Naive thymus-derived CD8-positive, alpha-beta T cell (primary cell): Measurements from ENCODE around the gene PHIP. TPM values are rescaled to one million over a fixed set of nuclear protein-coding genes. Genes with fewer than 3 reads are reported as not detected.
"Not testable (repeated sequence)": the region's sequence is repeated elsewhere in the genome, so short reads cannot be mapped to it uniquely, and the experiment has no call there.

ENCODE experiments used
- ATAC-seq, 2 donors: fragments of 150-1000 bp; cut with Tn5 transposase in 1 of 2; sonication (Bioruptor Pico), chemical (Tn5 transposase) in 1 of 2; 1 replicate in 1 of 2; 2 replicates in 1 of 2; pipeline ENCODE4 v1.10.0; 2021; ENCODE audit warnings: mild to moderate bottlenecking in 2 of 2, moderate library complexity in 2 of 2
- POLR2A ChIA-PET: fragments of 350-600 bp; sonication (Branson Sonifier 250); formaldehyde crosslinking; loops from one replicate; lab custom pipeline; 2021; ENCODE audit warnings: antibody characterized with exemption; lab: Charles Lee
- DNase-seq, 10 donors: peaks; one replicate each; pipeline versions ENCODE4 v3.0.0 to v3.0.0-alpha.2; 2020 to 2022
- H3K27ac Mint-ChIP-seq, 10 donors: one replicate each; pipeline ENCODE4 v1.8.0; 2020 to 2022; ENCODE audit warnings: mild to moderate bottlenecking in 10 of 10, mixed read lengths in 10 of 10, moderate library complexity in 4 of 10, inconsistent platforms in 1 of 10
- H3K27me3 Mint-ChIP-seq, 5 donors: one replicate each; pipeline ENCODE4 v1.8.0; 2021 to 2022; ENCODE audit warnings: mixed read lengths in 5 of 5
- H3K36me3 Mint-ChIP-seq, 3 donors: one replicate each; pipeline ENCODE4 v1.8.0; 2020 to 2022; ENCODE audit warnings: mixed read lengths in 3 of 3, mild to moderate bottlenecking in 2 of 3, inconsistent platforms in 1 of 3
- H3K4me1 Mint-ChIP-seq, 4 donors: one replicate each; pipeline ENCODE4 v1.8.0; 2021 to 2022; ENCODE audit warnings: mixed read lengths in 4 of 4
- H3K4me3 Mint-ChIP-seq, 10 donors: one replicate each; pipeline ENCODE4 v1.8.0; 2020 to 2022; ENCODE audit warnings: mild to moderate bottlenecking in 10 of 10, mixed read lengths in 10 of 10, moderate library complexity in 6 of 10, inconsistent platforms in 1 of 10
- H3K9me3 Mint-ChIP-seq, 9 donors: one replicate each; pipeline ENCODE4 v1.8.0; 2020 to 2022; ENCODE audit warnings: mixed read lengths in 9 of 9, mild to moderate bottlenecking in 3 of 9, inconsistent platforms in 1 of 9, moderate library complexity in 1 of 9
- polyA plus RNA-seq, 3 donors: library from polyadenylated mRNA; unstranded; fragments of 300-500 nt; fragmentation: Illumina TruSeq; gene quantifications; one replicate each; pipeline ENCODE4 v1.2.3, GENCODE V29; 2021
- total RNA-seq, 8 experiments: library from RNA in 2 of 8; stranded (reverse) in 2 of 8; gene quantifications; one replicate each; pipeline ENCODE4 v1.2.3 and lab custom pipeline; 2021 to 2026

PHIP gene
- total RNA-seq, result 10 to 100 TPM; 45.6 to 46.8 TPM
- 10 to 100 TPM in 1 of 3 donors, 1 to 10 TPM in 2; 8.6 to 11.9 (median 9.0) TPM for polyA plus RNA-seq
- total RNA-seq (lab: John Stamatoyannopoulos, UW), result 80.6 to 259 (median 170) reads per million in 6 experiments

DNA sequence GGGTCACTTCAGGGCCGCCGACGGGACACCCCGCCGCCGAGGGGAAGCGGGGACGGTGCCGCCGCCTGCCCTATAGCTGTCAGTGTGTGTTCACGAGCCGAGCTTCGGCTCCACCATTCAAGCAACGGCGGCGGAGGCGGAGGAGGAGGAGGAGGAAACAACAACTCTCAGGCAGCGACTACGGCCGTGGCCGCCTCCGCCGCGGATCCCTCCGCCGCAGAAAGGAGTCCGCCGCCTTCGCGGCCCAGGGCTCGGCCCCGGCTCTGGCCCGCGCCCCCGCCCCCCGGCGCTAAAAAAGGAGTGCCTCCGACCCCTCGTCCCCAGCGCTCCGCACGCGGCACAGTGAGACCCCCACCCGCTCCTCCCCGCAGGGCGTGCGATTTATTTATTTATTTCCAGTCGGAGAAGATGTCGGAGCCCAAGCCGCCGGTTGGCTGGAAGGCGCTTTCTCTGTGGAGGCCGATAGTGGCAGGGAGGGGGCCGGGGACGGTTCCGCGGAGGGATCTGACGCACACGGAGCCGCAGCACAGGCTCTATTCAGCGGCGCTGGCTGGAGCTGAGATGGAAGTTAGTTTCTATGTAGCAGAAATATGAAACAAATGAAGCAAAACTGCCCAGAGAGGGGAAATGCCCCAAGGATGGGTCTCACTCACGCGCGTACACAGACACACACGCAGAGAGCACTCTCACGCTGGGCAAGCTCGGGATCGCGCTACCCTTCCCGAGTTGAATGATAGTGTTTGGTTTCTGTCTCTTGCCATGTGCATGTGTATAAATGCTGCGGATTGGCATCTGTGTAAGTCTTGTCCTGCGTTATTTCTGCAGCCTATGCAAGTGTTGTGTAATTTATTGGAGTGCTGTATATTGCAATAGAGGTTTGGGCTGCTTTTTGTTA is at the start of gene PHIP:
PHIP (minus strand) TSS at position 180 of the 895 bp plus-strand sequence. CDS start 186 bp downstream, outside the sequence.
- H3K9me3 Mint-ChIP-seq, result no peaks in the 10 kb centered on the region
- H3K36me3 Mint-ChIP-seq, result peaks cover 0 to 3% (median 0%) of the 10 kb centered on the region in 3 donors
- ATAC-seq (peak; percentile 79 to 84), DNase-seq (peak; percentile 85 to 99 (median 92))
- POLR2A ChIA-PET, result interaction anchor here (0.8 to 4.3 kb wide), 15 partner anchors 12 to 588 kb away, joined by 3 to 17 read pairs (median 5); partner anchors contain the start of genes HMGN3, IRAK1BP1 and LCA5
- peaks cover 6 to 22% (median 11%) of the 10 kb centered on the region in 5 donors for H3K27me3 Mint-ChIP-seq
- peaks cover 9 to 49% (median 27%) of the 10 kb centered on the region in 4 donors for H3K4me1 Mint-ChIP-seq
- peak within 1 kb of the TSS; percentile 94 to 99 (median 97) for H3K27ac Mint-ChIP-seq
- H3K4me3 Mint-ChIP-seq, result peak within 1 kb of the TSS; percentile 89 to 97 (median 94)

GRCh38 chr6:79127660-79128059 is 49.6 kb upstream of the PHIP start:
- H3K27ac Mint-ChIP-seq, result no peak overlapping the region
- H3K9me3 Mint-ChIP-seq, result peaks cover 0 to 16% (median 2%) of the 10 kb centered on the region in 9 donors
- H3K36me3 Mint-ChIP-seq, result peaks cover 0 to 8% (median 2%) of the 10 kb centered on the region in 3 donors
- no peaks in the 10 kb centered on the region for H3K4me1 Mint-ChIP-seq
- peaks cover 0 to 22% (median 9%) of the 10 kb centered on the region in 5 donors for H3K27me3 Mint-ChIP-seq
- POLR2A ChIA-PET, result no interaction called here
- ATAC-seq (no peak), DNase-seq (no peak)
- H3K4me3 Mint-ChIP-seq, result no peak overlapping the region

DNA sequence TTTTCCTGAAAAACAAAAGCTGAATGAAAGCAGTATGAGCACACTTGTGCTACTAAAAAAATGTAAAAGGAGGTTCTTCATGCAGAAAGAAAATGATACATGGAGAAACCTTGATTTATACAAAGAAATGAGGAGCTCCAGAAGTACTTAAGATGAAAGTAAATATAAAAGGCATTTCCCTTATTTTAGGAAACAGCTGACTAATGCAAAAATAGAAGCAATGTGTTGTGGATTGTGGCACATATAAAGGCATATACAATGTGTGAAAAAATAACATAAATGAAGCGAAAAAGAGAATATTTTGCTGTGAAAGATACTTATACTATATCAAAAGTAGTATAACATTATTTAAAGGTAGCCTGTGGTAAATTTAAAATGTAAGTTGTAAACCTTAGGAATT is 41.2 kb upstream of the PHIP start:
- peaks cover 0 to 7% (median 0%) of the 10 kb centered on the region in 3 donors for H3K36me3 Mint-ChIP-seq
- POLR2A ChIA-PET, result no interaction called here
- H3K4me3 Mint-ChIP-seq, result no peak overlapping the region
- H3K27ac Mint-ChIP-seq, result no peak overlapping the region
- ATAC-seq (no peak), DNase-seq (no peak)
- no peaks in the 10 kb centered on the region for H3K4me1 Mint-ChIP-seq
- peaks cover 0 to 6% (median 4%) of the 10 kb centered on the region in 9 donors for H3K9me3 Mint-ChIP-seq
- H3K27me3 Mint-ChIP-seq, result peaks cover 3 to 29% (median 13%) of the 10 kb centered on the region in 5 donors

GRCh38 chr6:79117752-79118151 is 39.7 kb upstream of the PHIP start:
- DNase-seq, result no peak
- ATAC-seq, result no peak
- POLR2A ChIA-PET, result no interaction called here
- Mint-ChIP-seq H3K27me3 (peaks cover 3 to 29% (median 13%) of the 10 kb centered on the region in 5 donors), H3K4me1 (no peaks in the 10 kb centered on the region), H3K9me3 (peaks cover 0 to 4% (median 2%) of the 10 kb centered on the region in 9 donors), H3K36me3 (peaks cover 0 to 3% (median 0%) of the 10 kb centered on the region in 3 donors), H3K4me3 (no peak overlapping the region), H3K27ac (no peak overlapping the region)

DNA sequence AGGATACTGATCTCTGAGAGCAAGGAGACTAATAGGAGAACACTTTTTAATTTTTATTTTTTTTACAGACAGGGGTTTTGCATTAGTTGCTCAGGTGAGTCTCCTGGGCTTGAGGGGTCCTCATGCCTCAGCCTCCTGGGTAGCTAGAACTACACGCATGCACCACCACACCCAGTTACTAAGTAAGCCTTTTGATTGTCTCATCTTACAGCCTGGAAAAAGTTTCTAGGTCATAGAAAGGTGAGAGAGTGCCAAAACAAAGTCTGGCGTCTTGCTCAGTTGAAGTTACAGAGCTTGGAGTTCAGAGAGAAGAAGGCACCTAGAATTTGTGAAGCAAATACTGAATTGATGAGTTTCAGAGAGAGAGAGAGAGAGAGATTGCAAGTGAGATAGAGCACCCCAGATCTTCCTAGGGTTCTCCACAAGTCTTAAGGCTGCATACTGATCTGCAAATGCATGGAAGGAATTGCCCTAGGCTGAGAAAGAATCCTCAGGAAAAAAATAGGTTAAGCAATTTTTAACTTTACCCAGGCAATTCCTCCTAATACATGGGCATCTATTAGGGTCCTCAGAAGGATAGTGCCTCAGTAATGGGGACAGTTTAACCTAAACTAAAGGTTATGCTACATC is 37.6 kb upstream of the PHIP start:
- ATAC-seq (no peak), DNase-seq (no peak)
- Mint-ChIP-seq H3K9me3 (peaks cover 0 to 2% (median 0%) of the 10 kb centered on the region in 9 donors), H3K27me3 (peaks cover 3 to 29% (median 13%) of the 10 kb centered on the region in 5 donors), H3K27ac (no peak overlapping the region), H3K36me3 (no peaks in the 10 kb centered on the region), H3K4me3 (no peak overlapping the region), H3K4me1 (no peaks in the 10 kb centered on the region)
- POLR2A ChIA-PET, result no interaction called here

GRCh38 chr6:79111549-79111948 is 33.5 kb upstream of the PHIP start:
- no peaks in the 10 kb centered on the region for H3K36me3 Mint-ChIP-seq
- H3K4me3 Mint-ChIP-seq, result no peak overlapping the region
- no peaks in the 10 kb centered on the region for H3K9me3 Mint-ChIP-seq
- POLR2A ChIA-PET, result no interaction called here
- ATAC-seq, result no peak
- H3K27me3 Mint-ChIP-seq, result peaks cover 0 to 12% (median 3%) of the 10 kb centered on the region in 5 donors
- no peak overlapping the region for H3K27ac Mint-ChIP-seq
- DNase-seq, result no peak
- no peaks in the 10 kb centered on the region for H3K4me1 Mint-ChIP-seq

- Mint-ChIP-seq H3K9me3 (peaks cover 0 to 16% (median 3%) of the 10 kb centered on the region in 9 donors), H3K36me3 (peaks cover 0 to 11% (median 9%) of the 10 kb centered on the region in 3 donors), H3K4me1 (no peaks in the 10 kb centered on the region), H3K4me3 (no peak overlapping the region), H3K27ac (no peak overlapping the region), H3K27me3 (peaks cover 6 to 28% (median 24%) of the 10 kb centered on the region in 5 donors)
- ATAC-seq (no peak), DNase-seq (no peak)
- POLR2A ChIA-PET, result no interaction called here
These were observed 23.1 kb upstream of the PHIP start for GRCh38 chr6:79101164-79101563.

GRCh38 chr6:79100304-79100703 is 22.2 kb upstream of the PHIP start:
- DNase-seq (no peak), ATAC-seq (no peak)
- no peaks in the 10 kb centered on the region for H3K4me1 Mint-ChIP-seq
- H3K9me3 Mint-ChIP-seq, result peaks cover 0 to 16% (median 3%) of the 10 kb centered on the region in 9 donors
- H3K4me3 Mint-ChIP-seq, result no peak overlapping the region
- H3K27ac Mint-ChIP-seq, result no peak overlapping the region
- POLR2A ChIA-PET, result no interaction called here
- H3K27me3 Mint-ChIP-seq, result peaks cover 3 to 28% (median 20%) of the 10 kb centered on the region in 5 donors
- peaks cover 0 to 11% (median 9%) of the 10 kb centered on the region in 3 donors for H3K36me3 Mint-ChIP-seq

DNA sequence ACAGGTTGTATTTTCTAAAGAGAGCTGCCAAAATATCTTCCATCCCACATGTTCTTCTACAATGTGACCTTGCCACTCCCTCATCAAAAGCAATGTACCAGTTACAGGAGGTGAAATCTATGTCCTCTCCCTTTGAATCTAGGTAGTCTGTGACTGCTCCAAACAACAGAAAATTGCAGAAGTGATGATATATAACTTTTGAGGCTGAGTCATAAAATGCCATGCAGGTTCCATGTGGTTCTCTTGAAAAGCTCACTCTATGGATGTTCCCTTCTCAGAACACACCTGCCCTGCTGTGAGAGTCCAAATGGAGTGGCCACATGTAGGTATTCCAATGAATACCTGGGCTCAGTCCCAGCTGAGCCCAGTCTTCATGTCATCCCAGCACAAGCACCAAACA is 16.9 kb upstream of the PHIP start:
- Mint-ChIP-seq H3K4me3 (no peak overlapping the region), H3K9me3 (peaks cover 0 to 4% (median 0%) of the 10 kb centered on the region in 9 donors)

GRCh38 chr6:79091801-79092200 is 13.7 kb upstream of the PHIP start:
- H3K4me1 Mint-ChIP-seq, H3K4me3 Mint-ChIP-seq, H3K9me3 Mint-ChIP-seq, H3K27ac Mint-ChIP-seq, POLR2A ChIA-PET, H3K36me3 Mint-ChIP-seq, DNase-seq, ATAC-seq: not testable (repeated sequence)
- peaks cover 6 to 26% (median 10%) of the 10 kb centered on the region in 5 donors for H3K27me3 Mint-ChIP-seq

More for the DNA sequence above, 16.9 kb upstream of the PHIP start:
- POLR2A ChIA-PET, result no interaction called here
- ATAC-seq, result no peak
- H3K27me3 Mint-ChIP-seq, result peaks cover 5 to 15% (median 7%) of the 10 kb centered on the region in 5 donors
- peak overlapping the region in 1 of 10 donors; percentile 81 for H3K27ac Mint-ChIP-seq
- no peak for DNase-seq
- peaks cover 0 to 3% (median 0%) of the 10 kb centered on the region in 3 donors for H3K36me3 Mint-ChIP-seq
- H3K4me1 Mint-ChIP-seq, result no peaks in the 10 kb centered on the region

DNA sequence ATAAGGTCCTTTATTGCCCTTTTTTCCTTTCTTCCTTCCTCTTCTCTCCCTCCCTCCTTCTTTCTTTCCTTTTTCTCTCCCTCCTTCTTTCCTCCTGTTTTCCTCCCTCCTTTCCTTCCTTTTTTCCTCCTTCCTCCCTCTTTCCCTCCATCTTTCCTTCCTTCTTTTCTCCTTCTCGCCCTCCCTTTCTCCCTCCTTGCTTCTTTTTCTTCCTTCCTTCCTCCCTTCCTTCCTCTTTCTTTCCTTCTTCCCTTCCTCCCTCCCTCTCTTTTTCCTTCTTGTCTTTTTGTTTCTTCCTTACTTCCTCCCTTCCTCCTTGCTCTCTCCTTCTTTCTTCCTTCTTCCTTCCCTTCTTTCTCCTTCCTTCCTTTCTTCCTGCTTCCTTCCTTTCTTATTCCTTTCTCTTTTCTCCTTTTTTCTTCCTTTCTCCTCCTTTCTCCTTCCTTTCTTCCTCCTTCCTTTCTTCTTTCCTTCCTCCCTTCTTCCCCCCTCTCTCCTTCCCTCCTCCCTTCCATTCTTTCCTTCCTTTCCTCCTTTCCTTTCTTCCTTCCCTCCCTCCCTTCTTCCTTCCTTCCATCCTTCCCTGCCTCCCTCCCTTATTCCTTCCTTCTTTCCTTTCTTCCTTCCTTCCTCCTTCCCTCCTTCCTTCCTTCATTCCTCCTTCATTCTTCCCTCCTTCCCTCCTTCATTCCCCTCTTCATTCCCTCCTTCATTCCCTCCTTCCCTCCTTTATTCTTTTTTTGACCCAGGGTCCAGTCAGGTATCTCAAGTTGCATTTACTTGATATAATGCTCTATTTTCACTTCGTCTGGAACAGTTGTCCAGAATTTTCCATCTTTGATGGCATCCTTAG is 11.7 kb upstream of the PHIP start:
- Mint-ChIP-seq H3K27me3 (peaks cover 5 to 34% (median 11%) of the 10 kb centered on the region in 5 donors), H3K27ac (no peak overlapping the region), H3K9me3 (no peaks in the 10 kb centered on the region), H3K4me1 (no peaks in the 10 kb centered on the region), H3K4me3 (no peak overlapping the region), H3K36me3 (peaks cover 0 to 3% (median 0%) of the 10 kb centered on the region in 3 donors)
- POLR2A ChIA-PET, result no interaction called here
- DNase-seq (no peak), ATAC-seq (no peak)

- H3K36me3 Mint-ChIP-seq, result no peaks in the 10 kb centered on the region
- H3K27ac Mint-ChIP-seq, result no peak overlapping the region
- no peak overlapping the region for H3K4me3 Mint-ChIP-seq
- peaks cover 12 to 55% (median 18%) of the 10 kb centered on the region in 5 donors for H3K27me3 Mint-ChIP-seq
- ATAC-seq (no peak), DNase-seq (no peak)
- H3K4me1 Mint-ChIP-seq, result peaks cover 0 to 7% (median 1%) of the 10 kb centered on the region in 4 donors
- H3K9me3 Mint-ChIP-seq, result no peaks in the 10 kb centered on the region
- POLR2A ChIA-PET, result no interaction called here
These were observed 6.6 kb upstream of the PHIP start for GRCh38 chr6:79084693-79085092.
